ENCODE data around the gene TRIM17.

TRIM17 gene

GRCh38 chr1:228405200-228405978 lies 11.3 kb downstream of the TRIM17 start (continued):
- TF ChIP-seq PRDM2 (tag by site-specific recombination; IDR thresholded peaks at IDR 0.05; ENCODE audit: borderline replicate concordance) (peak; percentile 38; the same call in 1 of the 2 replicates), ZNF623 (tag by site-specific recombination; IDR thresholded peaks at IDR 0.05) (no peak), ZNF280D (tag by site-specific recombination; IDR thresholded peaks at IDR 0.05) (no peak), ZNF157 (tag by site-specific recombination; IDR thresholded peaks at IDR 0.05) (no peak), ZNF549 (tag by site-specific recombination; IDR thresholded peaks at IDR 0.05) (no peak), OSR2 (tag by site-specific recombination; IDR thresholded peaks at IDR 0.05) (no peak), ZNF76 (tag by site-specific recombination; IDR thresholded peaks at IDR 0.05; ENCODE audit: borderline replicate concordance, low read depth) (0 out of 2 replicates have a peak, but pooled peaks have one; percentile 22), ZNF37A (tag by site-specific recombination; IDR thresholded peaks at IDR 0.05) (no peak), YY1 (tag by site-specific recombination; IDR thresholded peaks at IDR 0.05) (no peak), ZNF223 (tag by site-specific recombination; IDR thresholded peaks at IDR 0.05) (no peak), ZNF18 (tag by site-specific recombination; IDR thresholded peaks at IDR 0.05) (no peak), ZNF416 (tag by site-specific recombination; IDR thresholded peaks at IDR 0.05) (no peak), ZFP3 (tag by site-specific recombination; IDR thresholded peaks at IDR 0.05; ENCODE audit: low read depth) (no peak), AEBP2 (tag by site-specific recombination; IDR thresholded peaks at IDR 0.05; ENCODE audit: borderline replicate concordance) (no peak), SP2 (tag by site-specific recombination; IDR thresholded peaks at IDR 0.05) (0 out of 2 replicates have a peak, but pooled peaks have one; percentile 6), RBAK (tag by site-specific recombination; IDR thresholded peaks at IDR 0.05) (no peak), KLF1 (tag by site-specific recombination; IDR thresholded peaks at IDR 0.05) (no peak), SP7 (tag by site-specific recombination; IDR thresholded peaks at IDR 0.05) (no peak), TRIM28 (IDR thresholded peaks at IDR 0.05; ENCODE audit: borderline replicate concordance, low read length) (no peak), BCL6B (tag by site-specific recombination; IDR thresholded peaks at IDR 0.05) (no peak), ZNF2 (tag by site-specific recombination; IDR thresholded peaks at IDR 0.05) (no peak), ZNF140 (tag by site-specific recombination; IDR thresholded peaks at IDR 0.05) (no peak), ZNF610 (tag by site-specific recombination; IDR thresholded peaks at IDR 0.05; ENCODE audit: borderline replicate concordance) (no peak), ZBTB1 (tag by site-specific recombination; IDR thresholded peaks at IDR 0.05) (no peak), ZNF391 (tag by site-specific recombination; IDR thresholded peaks at IDR 0.05; ENCODE audit: borderline replicate concordance, low read depth) (no peak)

Measured in HEK293 (cell line).